CD4-positive, alpha-beta T cell treated with Interleukin-10 for 1 hour (primary cell): ENCODE results near the gene DENND5B.

ENCODE experiments used
- DNase-seq: peaks from one replicate; pipeline ENCODE4 v3.0.0-alpha.2; 2020

DENND5B gene

GRCh38 chr12:31368666-31369361 is 222.1 kb downstream of the DENND5B start:
- DNase-seq: no peak

DNA sequence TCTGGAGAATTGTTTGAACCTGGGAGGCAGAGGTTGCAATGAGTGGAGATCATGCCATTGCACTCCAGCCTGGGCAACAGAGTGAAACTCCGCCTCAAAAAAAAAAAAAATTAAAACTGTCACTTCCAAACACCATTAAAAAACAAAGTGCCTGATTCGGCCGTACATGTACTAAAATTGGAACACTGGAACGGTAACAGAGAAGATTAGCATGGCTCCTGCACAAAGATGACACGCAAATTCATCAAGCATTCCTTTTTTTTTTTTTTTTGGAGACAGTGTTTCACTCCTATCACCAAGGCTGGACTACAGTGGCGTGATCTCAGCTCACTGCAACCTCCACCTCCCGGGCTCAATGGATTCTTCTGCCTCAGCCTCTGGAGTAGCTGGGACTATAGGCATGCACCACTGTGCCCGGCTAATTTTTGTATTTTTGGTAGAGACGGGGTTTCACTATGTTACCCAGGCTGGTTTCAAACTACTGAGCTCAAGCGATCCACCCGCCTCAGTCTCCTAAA is 224.8 kb downstream of the DENND5B start:
- no peak for DNase-seq

- DNase-seq: no peak
These were observed 227.1 kb downstream of the DENND5B start for GRCh38 chr12:31363831-31364230.

DNA sequence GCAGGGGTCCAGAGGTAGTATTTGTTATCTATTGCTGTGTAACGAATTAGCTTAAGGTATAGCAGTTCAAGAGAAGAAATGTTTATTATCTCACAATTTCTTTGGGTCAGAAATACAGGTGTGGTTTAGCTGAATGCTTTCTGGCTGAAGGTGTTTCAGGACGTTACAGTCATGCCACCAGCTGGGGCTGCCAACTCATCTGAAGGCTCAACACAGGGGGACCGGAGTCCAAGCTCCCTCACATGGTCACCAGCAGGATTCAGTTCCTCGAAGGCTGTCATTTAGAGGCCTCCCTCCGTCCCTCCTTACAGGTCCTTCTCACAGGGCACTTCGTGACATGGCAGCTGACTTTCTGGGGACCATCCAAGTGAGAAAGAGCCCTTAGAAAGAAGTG is 227.5 kb downstream of the DENND5B start:
- DNase-seq: no peak

DNA sequence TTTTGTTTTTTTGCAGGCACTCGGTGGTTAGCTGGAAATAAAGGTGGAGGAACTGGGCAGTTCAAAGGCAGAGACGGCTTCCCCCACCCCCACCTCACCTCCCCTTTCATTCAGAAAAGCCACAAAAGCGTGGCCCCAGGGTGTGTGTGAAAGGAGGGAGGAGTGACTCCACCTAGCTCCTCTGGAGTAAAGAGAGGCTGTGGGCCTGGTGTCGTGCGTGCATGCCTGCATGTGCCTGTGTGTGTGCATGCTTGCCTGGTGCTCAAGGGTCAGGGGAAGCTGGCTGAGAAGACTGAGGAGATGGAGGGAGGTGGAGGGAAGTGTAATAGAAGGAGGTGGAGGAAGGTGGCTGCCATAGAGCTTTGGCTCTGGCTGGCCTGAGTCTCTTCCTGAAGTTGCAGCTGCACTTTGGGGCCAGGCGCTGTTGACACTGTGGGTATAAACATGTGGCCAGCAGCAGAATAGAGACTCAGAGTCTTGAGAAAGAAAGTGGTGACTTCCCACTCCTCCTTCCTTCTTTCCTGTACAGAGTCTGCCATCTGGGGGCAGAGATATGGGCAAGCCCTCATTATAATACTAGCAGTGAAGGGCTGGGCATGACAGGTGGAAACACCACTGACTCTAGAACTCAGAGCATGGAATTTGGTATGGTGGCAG is 228.0 kb downstream of the DENND5B start:
- DNase-seq: peak; percentile 17

DNA sequence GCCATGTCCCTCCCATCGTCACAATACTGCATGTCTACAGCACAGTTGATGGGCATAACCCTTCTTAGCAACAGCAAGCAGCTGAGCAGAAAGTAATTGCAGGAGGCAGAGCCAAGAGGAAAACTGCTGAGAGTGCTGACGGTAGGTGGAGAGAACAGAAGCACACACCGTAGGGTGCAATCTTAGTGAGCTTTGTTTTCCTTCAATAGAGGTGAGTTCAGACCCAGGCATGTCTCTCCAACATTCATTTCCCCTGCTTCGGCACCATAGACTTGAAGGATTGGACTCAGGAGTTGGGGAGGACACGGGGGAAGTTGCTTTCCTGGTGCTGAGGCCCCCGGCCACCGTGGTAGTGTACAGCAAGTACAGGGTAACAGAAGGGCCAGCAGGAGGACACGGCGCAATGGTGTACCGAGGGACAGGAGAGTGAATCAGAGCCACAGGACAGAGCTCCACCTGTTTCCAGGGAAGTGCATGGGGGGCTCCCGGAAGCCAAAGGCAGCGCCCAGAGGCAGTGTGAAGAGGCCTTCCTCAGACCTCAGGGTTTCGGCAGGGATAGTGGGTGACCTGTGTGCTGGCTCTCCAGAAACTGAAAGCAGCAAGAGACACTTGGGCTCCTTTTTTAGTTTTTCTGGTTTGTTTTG is 228.7 kb downstream of the DENND5B start:
- no peak for DNase-seq

GRCh38 chr12:31361730-31362114 is 229.2 kb downstream of the DENND5B start:
- no peak for DNase-seq

DNA sequence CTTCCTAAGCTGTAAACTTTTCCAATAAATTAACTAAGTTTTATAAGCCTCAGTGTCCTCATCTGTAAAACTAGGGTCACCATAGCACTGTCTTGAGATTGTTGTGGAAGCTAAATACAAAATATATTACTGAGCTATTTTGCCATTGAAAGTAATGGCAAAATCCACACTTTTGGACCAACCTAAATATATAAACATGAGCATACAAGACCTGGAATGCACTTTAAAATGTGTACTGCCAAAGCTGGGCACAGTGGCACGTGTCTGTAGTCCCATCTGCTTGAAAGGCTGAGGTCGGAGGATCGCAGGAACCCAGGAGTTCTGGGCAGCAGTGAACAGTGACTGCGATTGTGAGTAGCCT is 235.2 kb downstream of the DENND5B start:
- DNase-seq: no peak

- DNase-seq: no peak
These were observed 236.9 kb downstream of the DENND5B start for GRCh38 chr12:31353750-31354708.

- DNase-seq: no peak
These were observed 244.7 kb downstream of the DENND5B start for GRCh38 chr12:31346267-31346666.

DNA sequence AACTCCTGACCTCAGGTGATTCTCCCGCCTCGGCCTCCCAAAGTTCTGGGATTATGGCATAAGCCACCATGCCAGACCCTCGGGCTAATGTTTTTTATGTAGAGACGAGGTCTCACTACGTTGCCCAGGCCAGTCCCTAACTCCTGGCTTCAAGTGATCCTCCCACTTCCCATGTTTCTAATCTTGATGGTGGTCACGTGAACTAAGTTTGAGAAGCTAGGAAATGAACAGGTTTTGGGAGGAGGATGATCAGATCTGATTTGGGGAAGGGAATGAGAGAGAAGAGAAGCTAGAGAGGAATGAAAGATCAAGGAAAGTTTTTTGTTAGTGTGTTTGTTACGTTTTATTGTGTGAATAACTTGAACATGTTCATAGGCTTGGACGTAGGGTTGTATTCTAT is 247.8 kb downstream of the DENND5B start:
- DNase-seq: no peak

GRCh38 chr12:31342286-31342685 is 248.7 kb downstream of the DENND5B start:
- DNase-seq: no peak

- no peak for DNase-seq
These were observed 250.9 kb downstream of the DENND5B start for GRCh38 chr12:31339831-31340622.

DNA sequence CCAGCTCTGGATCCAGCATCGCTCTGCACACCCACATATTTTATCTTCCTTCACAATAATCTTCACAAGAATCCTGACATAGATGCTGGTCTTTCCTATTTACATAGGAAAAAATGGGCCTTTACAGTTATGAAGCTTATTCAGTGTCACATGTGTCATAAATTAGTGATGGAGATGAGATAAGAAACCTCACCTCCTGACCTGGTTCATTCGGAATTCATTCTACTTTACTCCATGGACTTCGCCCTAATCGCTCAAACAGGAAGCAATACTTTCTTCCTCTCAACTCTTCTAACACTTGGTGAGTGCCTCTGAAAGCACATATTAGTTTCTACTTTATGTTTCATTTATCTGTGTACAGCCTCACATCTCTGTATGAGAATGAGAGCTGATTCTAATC is 253.0 kb downstream of the DENND5B start:
- DNase-seq: no peak
